ENCODE measurements around the gene TUBA1C. TPM values are rescaled to one million over a fixed set of nuclear protein-coding genes. Genes with fewer than 3 reads are reported as not detected.

The TUBA1C gene
- total and polyA plus RNA-seq, 9 of the 15 experiments (the other 6 are each of a cell fraction or from before 2014, with no cell fraction given) = 755 to 3,012 (median 914) TPM

DNA sequence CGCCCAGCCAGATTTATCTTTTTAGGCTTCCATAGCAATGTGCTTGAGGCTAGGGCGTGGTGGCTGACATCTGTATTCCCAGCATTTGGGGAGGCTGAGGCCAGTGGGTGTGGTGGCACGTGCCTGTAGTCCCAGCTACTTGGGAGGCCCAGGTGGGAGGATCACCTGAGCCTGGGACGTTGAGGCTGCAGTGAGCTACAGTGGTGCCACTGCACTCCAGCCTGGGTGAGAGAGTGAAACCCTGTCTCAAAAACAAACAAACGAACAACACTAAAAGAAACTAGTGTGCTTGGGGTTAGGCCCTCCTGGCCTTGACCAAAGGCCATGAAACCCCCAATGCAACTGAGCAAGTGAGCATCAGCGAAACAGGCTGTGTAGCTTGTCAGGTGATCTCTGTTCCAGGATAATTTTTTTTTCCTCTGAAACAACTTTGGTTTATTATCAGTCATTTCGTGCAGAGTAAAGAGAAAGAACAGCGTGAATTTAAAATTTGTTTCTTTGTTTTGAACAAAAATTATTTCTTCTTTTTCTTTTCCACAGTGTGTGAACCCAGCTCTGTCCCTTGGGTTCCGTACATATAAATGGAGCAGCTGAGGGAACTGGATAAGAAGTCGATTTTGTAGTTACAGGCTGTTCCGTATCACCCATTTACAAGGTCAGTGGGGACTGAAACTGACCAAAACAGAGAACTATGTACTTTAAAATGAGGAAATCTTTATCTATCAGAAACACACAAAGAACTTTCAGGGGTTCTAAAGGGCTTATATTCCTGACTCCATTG lies 8.8 kb upstream of the TUBA1C start:
- Histone ChIP-seq H3K36me3 (ENCODE audit: control insufficient read depth, insufficient read depth, low read length) (no peaks in the 10 kb centered on the region), H2AFZ (ENCODE audit: low read depth, low read length) (peak overlapping the region; percentile 76), H3K9me3 (replicated peaks; ENCODE audit: control insufficient read depth, insufficient read depth, low read depth, low read length) (no peaks in the 10 kb centered on the region), H3K4me3 (no peak overlapping the region), H3K4me1 (replicated peaks in 1 of 2; ENCODE audit: control insufficient read depth in 2 of 2, insufficient read depth in 2 of 2, low read length in 2 of 2) (peaks cover 17 to 21% of the 10 kb centered on the region in 2 experiments), H3K9ac (ENCODE audit: insufficient read depth in 1 of 2, low read depth in 2 of 2, low read length in 2 of 2) (peak overlapping the region; percentile 41 to 62; a peak in 3 of 4 replicates), H3K27me3 (ENCODE audit: control insufficient read depth in 2 of 2, insufficient read depth in 2 of 2, low read length in 2 of 2) (no peaks in the 10 kb centered on the region), H4K20me1 (replicated peaks; ENCODE audit: control insufficient read depth, insufficient read depth, low read length) (no peaks in the 10 kb centered on the region), H3K27ac (ENCODE audit: extremely low read depth, low read depth, low read length) (peak overlapping the region; percentile 63), H3K4me2 (ENCODE audit: insufficient read depth, low read length) (peak overlapping the region; percentile 34), H3K9me1 (ENCODE audit: control insufficient read depth, insufficient read depth, low read length) (no peaks in the 10 kb centered on the region), H3K79me2 (ENCODE audit: control insufficient read depth, insufficient read depth, low read length) (no peaks in the 10 kb centered on the region)
- in situ Hi-C loops (cut with MboI) = no loop called here
- DNase-seq (ENCODE audit: extremely low read depth in 1 of 4, low spot score in 3 of 4) (no peak), ATAC-seq (peak; percentile 70), FAIRE-seq (peak; percentile 78)
- intact Hi-C loops (cut with micrococcal nuclease) = no loop called here
- CTCF ChIA-PET (ENCODE audit: low intra/inter-chr PET ratio) = interaction anchor here (0.5 kb wide), 1 partner anchor 97 kb away, joined by 3 read pairs; no protein-coding TSS in a partner anchor
- WGBS (ENCODE audit: insufficient coverage, low coverage, missing lambda C conversion rate) = 39% methylated on average over 11 of the region's 11 CpGs
- POLR2A ChIA-PET = interaction anchor here (0.7 to 5.5 kb wide), 7 partner anchors 7 to 126 kb away, joined by 3 to 61 read pairs (median 3); partner anchors contain the start of gene TUBA1C
- no TSS peak for BruUV-seq (replicated peaks)
- TF ChIP-seq ZNF780A (CRISPR knock-in tag; IDR thresholded peaks at IDR 0.05) (no peak), POLR2B (IDR thresholded peaks at IDR 0.05; ENCODE audit: low read depth, partially characterized antibody) (no peak), TCF3 (CRISPR knock-in tag; IDR thresholded peaks at IDR 0.05) (peak; percentile 62), BHLHE40 (IDR thresholded peaks at IDR 0.05; ENCODE audit: low read length) (peak; percentile 66), ILF3 (IDR thresholded peaks at IDR 0.05; ENCODE audit: borderline replicate concordance) (no peak), ERF (CRISPR knock-in tag; IDR thresholded peaks at IDR 0.05) (no peak), PHB (CRISPR knock-in tag; IDR thresholded peaks at IDR 0.05) (no peak), STAT5A (IDR thresholded peaks at IDR 0.05; ENCODE audit: borderline replicate concordance, low read length) (no peak), NFXL1 (CRISPR knock-in tag; IDR thresholded peaks at IDR 0.05) (no peak), ZC3H11A (IDR thresholded peaks at IDR 0.05; ENCODE audit: low read depth, low read length) (no peak), EHMT2 (IDR thresholded peaks at IDR 0.05) (no peak), ZNF140 (CRISPR knock-in tag; IDR thresholded peaks at IDR 0.05) (no peak), NFYB (IDR thresholded peaks at IDR 0.05; ENCODE audit: extremely low read depth, insufficient read length) (no peak), CTCFL (IDR thresholded peaks at IDR 0.05; ENCODE audit: borderline replicate concordance, insufficient read depth, low read depth, low read length, poor library complexity, severe bottlenecking) (no peak), PTTG1 (tag; IDR thresholded peaks at IDR 0.05; ENCODE audit: low read depth) (no peak), MYC (IDR thresholded peaks at IDR 0.05; ENCODE audit: low read depth, low read length) (no peak), MYC (CRISPR knock-in tag; IDR thresholded peaks at IDR 0.05; ENCODE audit: borderline replicate concordance, low read depth) (no peak), SREBF1 (IDR thresholded peaks at IDR 0.05; ENCODE audit: borderline replicate concordance, low read depth, low read length) (no peak), SNAPC5 (CRISPR knock-in tag; IDR thresholded peaks at IDR 0.05) (no peak)
- TF ChIP-seq, protein P1, sequence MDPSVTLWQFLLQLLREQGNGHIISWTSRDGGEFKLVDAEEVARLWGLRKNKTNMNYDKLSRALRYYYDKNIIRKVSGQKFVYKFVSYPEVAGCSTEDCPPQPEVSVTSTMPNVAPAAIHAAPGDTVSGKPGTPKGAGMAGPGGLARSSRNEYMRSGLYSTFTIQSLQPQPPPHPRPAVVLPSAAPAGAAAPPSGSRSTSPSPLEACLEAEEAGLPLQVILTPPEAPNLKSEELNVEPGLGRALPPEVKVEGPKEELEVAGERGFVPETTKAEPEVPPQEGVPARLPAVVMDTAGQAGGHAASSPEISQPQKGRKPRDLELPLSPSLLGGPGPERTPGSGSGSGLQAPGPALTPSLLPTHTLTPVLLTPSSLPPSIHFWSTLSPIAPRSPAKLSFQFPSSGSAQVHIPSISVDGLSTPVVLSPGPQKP (CRISPR knock-in tag; IDR thresholded peaks at IDR 0.05) = no peak

All from K562 (cell line).